Endothelial cell of umbilical vein (primary cell): ENCODE data around the gene SLC35G1.

ENCODE experiments used
- TF ChIP-seq, protein P1 (sequence below): IDR thresholded peaks from 2 replicates; pipeline ENCODE4 v1.6.1; 2011; ENCODE audit not compliant: insufficient read depth, insufficient read length
- TF ChIP-seq, protein P2 (sequence below), 2 donors: IDR thresholded peaks; 1 replicate in 1 of 2; 2 replicates in 1 of 2; pipeline ENCODE4 v1.5.1; 2011; ENCODE audit warnings: low read length in 2 of 2, mild to moderate bottlenecking in 2 of 2, moderate library complexity in 2 of 2, control low read depth in 1 of 2, inconsistent platforms in 1 of 2, low read depth in 1 of 2; ENCODE audit not compliant: insufficient read depth in 1 of 2; ENCODE audit errors: extremely low read depth in 1 of 2

- TF ChIP-seq, protein P1, sequence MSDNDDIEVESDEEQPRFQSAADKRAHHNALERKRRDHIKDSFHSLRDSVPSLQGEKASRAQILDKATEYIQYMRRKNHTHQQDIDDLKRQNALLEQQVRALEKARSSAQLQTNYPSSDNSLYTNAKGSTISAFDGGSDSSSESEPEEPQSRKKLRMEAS: no peak
- TF ChIP-seq, protein P2, sequence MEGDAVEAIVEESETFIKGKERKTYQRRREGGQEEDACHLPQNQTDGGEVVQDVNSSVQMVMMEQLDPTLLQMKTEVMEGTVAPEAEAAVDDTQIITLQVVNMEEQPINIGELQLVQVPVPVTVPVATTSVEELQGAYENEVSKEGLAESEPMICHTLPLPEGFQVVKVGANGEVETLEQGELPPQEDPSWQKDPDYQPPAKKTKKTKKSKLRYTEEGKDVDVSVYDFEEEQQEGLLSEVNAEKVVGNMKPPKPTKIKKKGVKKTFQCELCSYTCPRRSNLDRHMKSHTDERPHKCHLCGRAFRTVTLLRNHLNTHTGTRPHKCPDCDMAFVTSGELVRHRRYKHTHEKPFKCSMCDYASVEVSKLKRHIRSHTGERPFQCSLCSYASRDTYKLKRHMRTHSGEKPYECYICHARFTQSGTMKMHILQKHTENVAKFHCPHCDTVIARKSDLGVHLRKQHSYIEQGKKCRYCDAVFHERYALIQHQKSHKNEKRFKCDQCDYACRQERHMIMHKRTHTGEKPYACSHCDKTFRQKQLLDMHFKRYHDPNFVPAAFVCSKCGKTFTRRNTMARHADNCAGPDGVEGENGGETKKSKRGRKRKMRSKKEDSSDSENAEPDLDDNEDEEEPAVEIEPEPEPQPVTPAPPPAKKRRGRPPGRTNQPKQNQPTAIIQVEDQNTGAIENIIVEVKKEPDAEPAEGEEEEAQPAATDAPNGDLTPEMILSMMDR (IDR thresholded peaks at IDR 0.05; ENCODE audit: extremely low read depth in 1 of 2, insufficient read depth in 1 of 2, low read depth in 1 of 2, low read length in 2 of 2): no peak
Observed at GRCh38 chr10:93872375-93873158, 21.2 kb upstream of the SLC35G1 start.
